T-cell (primary cell): ENCODE data around the gene COL18A1. TPM values are rescaled to one million over a fixed set of nuclear protein-coding genes. Genes with fewer than 3 reads are reported as not detected.
A peak's percentile ranks its signal among the peaks of the same experiment; 100 is the strongest.

Experiments used
- ATAC-seq, 4 experiments: fragments of 200-7000 bp in 3 of 4; fragments of 150-1000 bp in 1 of 4; cut with Tn5 transposase; replicated peaks in 1 of 4; 1 replicate in 3 of 4; 2 replicates in 1 of 4; pipeline ENCODE4 v1.10.0; 2021; ENCODE audit warnings: moderate library complexity in 3 of 4, mild to moderate bottlenecking in 2 of 4, moderate number of reproducible peaks in 1 of 4
- CTCF ChIA-PET, 2 donors: fragments of 300-600 bp; sonication (Branson Sonifier 250); formaldehyde crosslinking; loops; one replicate each; lab custom pipeline; 2022; ENCODE audit warnings: antibody characterized with exemption in 2 of 2; lab: Charles Lee
- POLR2A ChIA-PET, 2 donors: fragments of 300-600 bp; sonication (Branson Sonifier 250); formaldehyde crosslinking; loops; one replicate each; lab custom pipeline; 2022; ENCODE audit warnings: antibody characterized with exemption in 2 of 2; lab: Charles Lee
- DNase-seq, 35 experiments: peaks; one replicate each; pipeline versions ENCODE4 v3.0.0 to v3.0.0-alpha.2; 2013 to 2023
- H3K27ac ChIP-seq: one replicate; pipeline ENCODE4 v1.5.1; 2013; ENCODE audit warnings: low read length
- H3K27me3 ChIP-seq, 2 experiments: replicated peaks in 1 of 2; 1 replicate in 1 of 2; 2 replicates in 1 of 2; pipeline versions ENCODE4 v1.6.1 to v1.7.0; 2013; ENCODE audit warnings: low read length in 1 of 2, mixed read lengths in 1 of 2; ENCODE audit not compliant: control insufficient read depth in 2 of 2, insufficient read depth in 2 of 2; ENCODE audit errors: extremely low read depth in 1 of 2
- H3K36me3 ChIP-seq, 2 donors: 1 replicate in 1 of 2; 2 replicates in 1 of 2; pipeline versions ENCODE4 v1.6.1 to v1.7.0; 2013; ENCODE audit warnings: low read length in 1 of 2; ENCODE audit not compliant: control insufficient read depth in 2 of 2, insufficient read depth in 1 of 2; ENCODE audit errors: extremely low read depth in 1 of 2
- H3K4me1 ChIP-seq, 2 experiments: 1 replicate in 1 of 2; 2 replicates in 1 of 2; pipeline versions ENCODE4 v1.6.1 to v1.7.0; 2013; ENCODE audit warnings: low read length in 2 of 2, mixed read lengths in 1 of 2; ENCODE audit not compliant: insufficient read depth in 2 of 2, control insufficient read depth in 1 of 2; ENCODE audit errors: extremely low read depth in 1 of 2
- H3K4me3 ChIP-seq, 2 donors: 1 replicate in 1 of 2; 2 replicates in 1 of 2; pipeline versions ENCODE4 v1.5.1 to v1.7.0; 2013; ENCODE audit warnings: mild to moderate bottlenecking in 2 of 2, low read length in 1 of 2, moderate library complexity in 1 of 2; ENCODE audit not compliant: control insufficient read depth in 1 of 2; ENCODE audit errors: extremely low read depth in 1 of 2
- H3K9me3 ChIP-seq: 2 replicates; pipeline ENCODE4 v1.7.0; 2013
- H3K27ac Mint-ChIP-seq, 2 donors: one replicate each; pipeline ENCODE4 v1.8.0; 2020 to 2021; ENCODE audit warnings: mild to moderate bottlenecking in 2 of 2, mixed read lengths in 2 of 2
- H3K27me3 Mint-ChIP-seq, 2 donors: one replicate each; pipeline ENCODE4 v1.8.0; 2021 to 2022; ENCODE audit warnings: mixed read lengths in 2 of 2
- H3K36me3 Mint-ChIP-seq: one replicate; pipeline ENCODE4 v1.8.0; 2021; ENCODE audit warnings: mixed read lengths
- H3K4me1 Mint-ChIP-seq, 3 donors: one replicate each; pipeline ENCODE4 v1.8.0; 2020 to 2022; ENCODE audit warnings: mixed read lengths in 3 of 3, mild to moderate bottlenecking in 1 of 3
- H3K4me3 Mint-ChIP-seq, 3 donors: one replicate each; pipeline ENCODE4 v1.8.0; 2020 to 2022; ENCODE audit warnings: mild to moderate bottlenecking in 3 of 3, mixed read lengths in 3 of 3, moderate library complexity in 3 of 3
- H3K9me3 Mint-ChIP-seq, 3 donors: one replicate each; pipeline ENCODE4 v1.8.0; 2020 to 2022; ENCODE audit warnings: mixed read lengths in 3 of 3
- WGBS: methylation state at CpG from one replicate; pipeline ENCODE4 v1.1.5; 2013; ENCODE audit warnings: missing lambda C conversion rate; ENCODE audit not compliant: insufficient coverage; 5-methylcytosine and 5-hydroxymethylcytosine counted together
- total RNA-seq, 35 experiments: library from RNA in 6 of 35; stranded (reverse) in 6 of 35; fragments of 120-200 nt in 1 of 35; gene quantifications; one replicate each; pipeline versions ENCODE4 v1.2.1 to v1.2.4 and lab custom pipeline; 2013 to 2026

Gene COL18A1
- total RNA-seq, 5 donors from 2014 or later (not counting 1 experiment from before 2014, with no cell fraction given) = 7.2 to 53.8 (median 10.5) TPM

- H3K4me1 ChIP-seq = peaks cover 13 to 24% of the 10 kb centered on the region in 2 experiments
- no peaks in the 10 kb centered on the region for H3K9me3 ChIP-seq
- ATAC-seq (peak in 3 of 4 experiments; percentile 1 to 8 (median 2)), DNase-seq (peak in 6 of 35 experiments; percentile 3 to 34 (median 18))
- Mint-ChIP-seq H3K27me3 (no peaks in the 10 kb centered on the region), H3K9me3 (no peaks in the 10 kb centered on the region), H3K27ac (no peak overlapping the region), H3K4me3 (peak overlapping the region; percentile 49 to 73 (median 59)), H3K36me3 (no peaks in the 10 kb centered on the region), H3K4me1 (peaks cover 4 to 16% (median 16%) of the 10 kb centered on the region in 3 donors)
- H3K36me3 ChIP-seq = no peaks in the 10 kb centered on the region
- POLR2A ChIA-PET = no interaction called here
- peak overlapping the region; percentile 38 to 46 for H3K4me3 ChIP-seq
- 11% methylated on average over 45 of the region's 55 CpGs for WGBS
- H3K27ac ChIP-seq = no peak overlapping the region
- CTCF ChIA-PET = no interaction called here
- no peaks in the 10 kb centered on the region for H3K27me3 ChIP-seq
Measured at GRCh38 chr21:45542667-45543370, 137.9 kb downstream of the COL18A1 start.

GRCh38 chr21:45543371-45543709 lies 138.4 kb downstream of the COL18A1 start:
- ChIA-PET POLR2A (no interaction called here), CTCF (no interaction called here)
- Mint-ChIP-seq H3K36me3 (no peaks in the 10 kb centered on the region), H3K4me3 (peak overlapping the region; percentile 49 to 73 (median 59)), H3K27ac (no peak overlapping the region), H3K9me3 (no peaks in the 10 kb centered on the region), H3K4me1 (peaks cover 4 to 17% (median 16%) of the 10 kb centered on the region in 3 donors), H3K27me3 (no peaks in the 10 kb centered on the region)
- ATAC-seq (no peak), DNase-seq (no peak)
- H3K4me3 ChIP-seq = peak overlapping the region in 1 of 2 donors; percentile 46
- no peaks in the 10 kb centered on the region for H3K9me3 ChIP-seq
- peaks cover 13 to 24% of the 10 kb centered on the region in 2 experiments for H3K4me1 ChIP-seq
- WGBS = 90% methylated on average over 11 of the region's 11 CpGs
- H3K36me3 ChIP-seq = no peaks in the 10 kb centered on the region
- H3K27ac ChIP-seq = no peak overlapping the region
- no peaks in the 10 kb centered on the region for H3K27me3 ChIP-seq

- Mint-ChIP-seq H3K27ac (no peak overlapping the region), H3K4me1 (peaks cover 5 to 20% (median 16%) of the 10 kb centered on the region in 3 donors), H3K4me3 (peak overlapping the region; percentile 49 to 73 (median 59)), H3K27me3 (no peaks in the 10 kb centered on the region), H3K36me3 (no peaks in the 10 kb centered on the region), H3K9me3 (no peaks in the 10 kb centered on the region)
- 86% methylated on average over 21 of the region's 23 CpGs for WGBS
- CTCF ChIA-PET = no interaction called here
- POLR2A ChIA-PET = no interaction called here
- DNase-seq (peak in 3 of 35 experiments; percentile 5 to 22 (median 12)), ATAC-seq (no peak)
- no peak overlapping the region for H3K4me3 ChIP-seq
- H3K4me1 ChIP-seq = peaks cover 13 to 24% of the 10 kb centered on the region in 2 experiments
- H3K9me3 ChIP-seq = no peaks in the 10 kb centered on the region
- H3K27me3 ChIP-seq = no peaks in the 10 kb centered on the region
- no peaks in the 10 kb centered on the region for H3K36me3 ChIP-seq
- no peak overlapping the region for H3K27ac ChIP-seq
Measured at GRCh38 chr21:45543710-45544448, 138.9 kb downstream of the COL18A1 start.

GRCh38 chr21:45544449-45545235 lies 139.7 kb downstream of the COL18A1 start:
- Mint-ChIP-seq H3K4me1 (peaks cover 12 to 25% (median 21%) of the 10 kb centered on the region in 3 donors), H3K36me3 (no peaks in the 10 kb centered on the region), H3K4me3 (no peak overlapping the region), H3K9me3 (no peaks in the 10 kb centered on the region), H3K27ac (no peak overlapping the region), H3K27me3 (no peaks in the 10 kb centered on the region)
- ChIA-PET POLR2A (no interaction called here), CTCF (no interaction called here)
- no peaks in the 10 kb centered on the region for H3K36me3 ChIP-seq
- 93% methylated on average over 15 of the region's 18 CpGs for WGBS
- no peaks in the 10 kb centered on the region for H3K27me3 ChIP-seq
- DNase-seq (peak in 3 of 35 experiments; percentile 2 to 11 (median 10)), ATAC-seq (no peak)
- no peak overlapping the region for H3K4me3 ChIP-seq
- H3K27ac ChIP-seq = no peak overlapping the region
- no peaks in the 10 kb centered on the region for H3K9me3 ChIP-seq
- H3K4me1 ChIP-seq = peaks cover 13 to 27% of the 10 kb centered on the region in 2 experiments

- Histone ChIP-seq H3K9me3 (no peaks in the 10 kb centered on the region), H3K4me3 (no peak overlapping the region), H3K27me3 (no peaks in the 10 kb centered on the region), H3K27ac (no peak overlapping the region), H3K4me1 (peaks cover 19 to 33% of the 10 kb centered on the region in 2 experiments), H3K36me3 (no peaks in the 10 kb centered on the region)
- no peaks in the 10 kb centered on the region for H3K9me3 Mint-ChIP-seq
- H3K27ac Mint-ChIP-seq = peak overlapping the region in 1 of 2 donors; percentile 2
- ChIA-PET POLR2A (no interaction called here), CTCF (interaction anchor here in 1 of 2 donors (0.6 kb wide), 1 partner anchor 109 kb away, joined by 7 read pairs; no protein-coding TSS in a partner anchor)
- ATAC-seq = no peak
- WGBS = 78% methylated on average over 3 of the region's 6 CpGs
- no peaks in the 10 kb centered on the region for H3K36me3 Mint-ChIP-seq
- H3K4me3 Mint-ChIP-seq = peak overlapping the region in 1 of 3 donors; percentile 6
- DNase-seq = no peak
- H3K27me3 Mint-ChIP-seq = no peaks in the 10 kb centered on the region
- peaks cover 12 to 27% (median 21%) of the 10 kb centered on the region in 3 donors for H3K4me1 Mint-ChIP-seq
Measured at GRCh38 chr21:45545236-45545570, 140.2 kb downstream of the COL18A1 start.
